Glutamatergic neuron (in vitro differentiated cells): ENCODE data around the gene SOWAHD. TPM values are rescaled to one million over a fixed set of nuclear protein-coding genes. Genes with fewer than 3 reads are reported as not detected.

Source experiments
- total RNA-seq: library from RNA; stranded (reverse); fragmentation: NEBNext Ultra II Directional; extraction: Animal tissue kit (Norgen Biotek cat#: 25700); gene quantifications from one replicate; pipeline ENCODE4 v1.2.1, GENCODE V29; 2021; ENCODE audit not compliant: unreplicated experiment

Gene SOWAHD
- total RNA-seq, 1 donor from 2014 or later = not detected

Other genes starting within 250 kb of the SOWAHD start
- 28.7 TPM for gene STEEP1, start 193.2 kb upstream of the SOWAHD start, total RNA-seq
- 56.3 TPM for gene UBE2A, start 184.0 kb upstream of the SOWAHD start, total RNA-seq
- gene NKRF, start 152.2 kb upstream of the SOWAHD start, total RNA-seq = 6.8 TPM
- gene SEPTIN6, start 65.4 kb upstream of the SOWAHD start, total RNA-seq = 243 TPM
- 1,088 TPM for gene RPL39, start 33.0 kb downstream of the SOWAHD start, total RNA-seq
- 10.9 TPM for gene UPF3B, start 94.4 kb downstream of the SOWAHD start, total RNA-seq
- gene RNF113A, start 113.1 kb downstream of the SOWAHD start, total RNA-seq = 19.1 TPM
- gene NDUFA1, start 113.2 kb downstream of the SOWAHD start, total RNA-seq = 61.6 TPM
- not detected for gene AKAP14, start 137.3 kb downstream of the SOWAHD start, total RNA-seq
- gene NKAP, start 185.2 kb downstream of the SOWAHD start, total RNA-seq = 7.8 TPM